Adrenal gland (tissue), 5 donors: ENCODE results near the gene IDH3G.

Experiments
- CTCF ChIP-seq, 6 experiments: fragments of 450-650 bp in 4 of 6; fragments of 200-600 bp in 2 of 6; sonication (generic) in 1 of 6; IDR thresholded peaks; 1 replicate in 5 of 6; 2 replicates in 1 of 6; pipeline versions ENCODE4 v1.5.1 to v1.8.0; 2016 to 2021; ENCODE audit warnings: antibody characterized with exemption in 6 of 6, mild to moderate bottlenecking in 2 of 6, moderate library complexity in 1 of 6
- POLR2A ChIP-seq, 2 donors: fragments of 450-650 bp; IDR thresholded peaks; one replicate each; pipeline ENCODE4 v1.6.1; 2017; ENCODE audit warnings: antibody characterized with exemption in 2 of 2, mild to moderate bottlenecking in 2 of 2, moderate library complexity in 1 of 2
- donor health status: DM: no; HTN: no; CAD: no.

- TF ChIP-seq POLR2A (IDR thresholded peaks at IDR 0.05) (no peak), CTCF (IDR thresholded peaks at IDR 0.05) (no peak)
Measured at GRCh38 chrX:153828723-153829548, 34.8 kb upstream of the IDH3G start.
